Measurements from ENCODE around the gene CLEC11A. TPM values are rescaled to one million over a fixed set of nuclear protein-coding genes. Genes with fewer than 3 reads are reported as not detected.
"Not testable (repeated sequence)": the region's sequence is repeated elsewhere in the genome, so short reads cannot be mapped to it uniquely, and the experiment has no call there.

The CLEC11A gene
- total RNA-seq, 1 donor from 2014 or later: 33.0 TPM

DNA sequence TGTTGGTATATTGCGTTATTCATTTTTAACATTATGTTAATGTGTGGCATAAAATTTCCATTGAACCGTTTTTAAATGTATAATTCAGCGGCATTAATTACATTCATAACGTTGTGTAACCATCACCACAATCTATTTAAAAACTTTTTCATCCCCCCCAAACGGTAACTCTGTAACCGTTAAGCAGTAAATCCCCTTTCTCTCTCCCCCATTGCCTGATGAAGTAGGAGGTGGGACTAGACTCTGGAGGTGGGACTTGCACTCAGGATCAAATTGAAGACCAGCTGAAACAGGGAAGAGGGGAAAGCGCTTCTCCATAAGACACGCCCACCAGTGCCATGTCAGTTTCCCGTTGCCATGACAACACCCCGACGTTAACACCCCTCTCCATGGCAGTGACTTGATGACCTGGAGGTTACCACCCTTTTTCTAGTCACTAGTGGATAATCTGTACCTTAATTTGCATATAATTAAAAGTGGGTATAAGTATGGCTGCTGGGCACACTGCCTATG lies 16.8 kb downstream of the CLEC11A start:
- TF ChIP-seq, protein P1, sequence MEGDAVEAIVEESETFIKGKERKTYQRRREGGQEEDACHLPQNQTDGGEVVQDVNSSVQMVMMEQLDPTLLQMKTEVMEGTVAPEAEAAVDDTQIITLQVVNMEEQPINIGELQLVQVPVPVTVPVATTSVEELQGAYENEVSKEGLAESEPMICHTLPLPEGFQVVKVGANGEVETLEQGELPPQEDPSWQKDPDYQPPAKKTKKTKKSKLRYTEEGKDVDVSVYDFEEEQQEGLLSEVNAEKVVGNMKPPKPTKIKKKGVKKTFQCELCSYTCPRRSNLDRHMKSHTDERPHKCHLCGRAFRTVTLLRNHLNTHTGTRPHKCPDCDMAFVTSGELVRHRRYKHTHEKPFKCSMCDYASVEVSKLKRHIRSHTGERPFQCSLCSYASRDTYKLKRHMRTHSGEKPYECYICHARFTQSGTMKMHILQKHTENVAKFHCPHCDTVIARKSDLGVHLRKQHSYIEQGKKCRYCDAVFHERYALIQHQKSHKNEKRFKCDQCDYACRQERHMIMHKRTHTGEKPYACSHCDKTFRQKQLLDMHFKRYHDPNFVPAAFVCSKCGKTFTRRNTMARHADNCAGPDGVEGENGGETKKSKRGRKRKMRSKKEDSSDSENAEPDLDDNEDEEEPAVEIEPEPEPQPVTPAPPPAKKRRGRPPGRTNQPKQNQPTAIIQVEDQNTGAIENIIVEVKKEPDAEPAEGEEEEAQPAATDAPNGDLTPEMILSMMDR (IDR thresholded peaks at IDR 0.05; ENCODE audit: unreplicated experiment): no peak
- Mint-ChIP-seq H3K4me1 (no peaks in the 10 kb centered on the region), H3K27ac (no peak overlapping the region), H3K27me3 (ENCODE audit: low read depth) (peaks cover 74% of the 10 kb centered on the region), H3K9me3 (no peaks in the 10 kb centered on the region), H3K4me3 (no peak overlapping the region), H3K36me3 (no peaks in the 10 kb centered on the region)
- DNase-seq (ENCODE audit: low spot score in 2 of 2, unreplicated experiment in 2 of 2): no peak

DNA sequence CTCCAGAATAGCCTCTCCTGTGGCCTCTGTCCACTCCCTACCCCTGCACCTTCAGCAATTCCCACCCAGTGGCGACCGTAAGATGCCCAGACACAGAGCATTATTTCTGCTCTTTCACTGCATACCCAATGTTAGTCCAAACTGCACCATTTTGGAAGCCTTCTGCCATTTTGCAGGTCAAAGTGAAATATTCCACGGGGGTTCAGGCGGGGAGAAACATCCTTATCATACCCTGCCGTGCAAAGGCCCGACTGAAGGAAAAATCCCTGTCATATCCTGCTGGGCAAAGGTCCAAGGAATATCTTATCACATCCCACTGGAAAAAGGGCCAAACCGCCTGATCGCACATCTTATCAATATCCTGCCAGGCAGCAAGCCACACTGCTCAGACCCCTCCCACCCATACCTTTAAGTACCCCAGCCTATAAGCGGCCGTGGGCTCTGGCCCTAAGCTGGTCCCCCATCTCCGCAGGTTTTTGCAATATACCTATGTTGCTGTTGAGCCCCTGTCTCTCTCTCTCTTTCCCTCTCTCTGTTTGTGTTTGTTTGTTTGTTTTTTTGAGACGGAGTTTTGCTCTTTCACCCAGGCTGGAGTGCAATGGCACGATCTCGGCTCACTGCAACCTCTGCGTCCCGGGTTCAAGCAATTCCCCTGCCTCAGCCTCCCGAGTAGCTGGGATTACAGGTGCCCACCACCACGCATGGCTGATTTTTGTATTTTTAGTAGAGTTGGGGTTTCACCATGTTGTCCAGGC lies 18.2 kb downstream of the CLEC11A start:
- Mint-ChIP-seq H3K4me1 (no peaks in the 10 kb centered on the region), H3K27ac (no peak overlapping the region), H3K4me3 (no peak overlapping the region), H3K9me3 (no peaks in the 10 kb centered on the region), H3K27me3 (ENCODE audit: low read depth) (peaks cover 64% of the 10 kb centered on the region), H3K36me3 (no peaks in the 10 kb centered on the region)
- TF ChIP-seq, protein P1 (IDR thresholded peaks at IDR 0.05; ENCODE audit: unreplicated experiment): no peak
- no peak for DNase-seq (ENCODE audit: low spot score in 2 of 2, unreplicated experiment in 2 of 2)

DNA sequence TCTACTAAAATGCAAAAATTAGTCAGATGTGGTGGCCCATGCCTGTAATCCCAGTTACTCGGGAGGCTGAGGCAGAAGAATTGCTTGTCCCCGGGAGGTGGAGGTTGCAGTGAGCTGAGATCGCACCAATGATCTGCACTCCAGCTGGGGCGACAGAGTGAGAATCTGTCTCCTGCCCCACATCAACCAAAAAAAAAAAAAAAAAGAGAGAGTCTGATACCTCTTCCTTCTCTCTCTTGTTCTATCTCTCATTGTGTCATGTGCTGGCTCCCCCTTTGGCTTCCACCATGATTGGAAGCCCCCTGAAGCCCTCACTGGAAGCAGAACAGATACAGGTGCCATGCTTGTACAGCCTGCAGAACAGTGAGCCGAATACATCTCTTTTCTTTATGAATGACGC lies 20.4 kb downstream of the CLEC11A start:
- Mint-ChIP-seq H3K27me3 (ENCODE audit: low read depth) (peaks cover 49% of the 10 kb centered on the region), H3K36me3 (no peaks in the 10 kb centered on the region), H3K9me3 (no peaks in the 10 kb centered on the region), H3K4me1 (no peaks in the 10 kb centered on the region), H3K4me3 (no peak overlapping the region), H3K27ac (no peak overlapping the region)
- TF ChIP-seq, protein P1 (IDR thresholded peaks at IDR 0.05; ENCODE audit: unreplicated experiment): no peak
- no peak for DNase-seq (ENCODE audit: low spot score in 2 of 2, unreplicated experiment in 2 of 2)

DNA sequence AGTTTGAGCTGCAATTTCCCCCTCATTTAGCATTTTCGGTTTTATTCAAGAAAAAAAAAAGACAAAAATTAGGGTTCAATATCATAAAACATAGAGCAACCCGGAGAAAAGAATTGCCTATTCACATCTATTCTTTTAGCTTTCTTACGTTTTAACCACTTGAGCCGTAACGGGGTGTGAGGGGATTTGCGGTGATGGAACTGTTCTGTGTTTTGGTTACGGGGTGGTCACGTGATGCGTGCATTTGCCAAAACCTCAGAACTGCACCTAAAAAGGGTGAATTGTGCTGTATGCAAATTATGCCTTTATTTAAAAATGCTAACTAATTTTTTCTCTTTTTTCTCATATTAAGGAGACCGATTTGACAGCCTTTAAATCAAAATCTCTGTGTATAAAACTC lies 22.1 kb downstream of the CLEC11A start:
- H3K36me3 Mint-ChIP-seq: no peaks in the 10 kb centered on the region
- H3K27ac Mint-ChIP-seq: no peak overlapping the region
- H3K9me3 Mint-ChIP-seq: no peaks in the 10 kb centered on the region
- H3K4me1 Mint-ChIP-seq: peaks cover 6% of the 10 kb centered on the region
- no peak for DNase-seq (ENCODE audit: low spot score in 2 of 2, unreplicated experiment in 2 of 2)
- H3K4me3 Mint-ChIP-seq: no peak overlapping the region
- peaks cover 32% of the 10 kb centered on the region for H3K27me3 Mint-ChIP-seq (ENCODE audit: low read depth)
- TF ChIP-seq, protein P1 (IDR thresholded peaks at IDR 0.05; ENCODE audit: unreplicated experiment): no peak

DNA sequence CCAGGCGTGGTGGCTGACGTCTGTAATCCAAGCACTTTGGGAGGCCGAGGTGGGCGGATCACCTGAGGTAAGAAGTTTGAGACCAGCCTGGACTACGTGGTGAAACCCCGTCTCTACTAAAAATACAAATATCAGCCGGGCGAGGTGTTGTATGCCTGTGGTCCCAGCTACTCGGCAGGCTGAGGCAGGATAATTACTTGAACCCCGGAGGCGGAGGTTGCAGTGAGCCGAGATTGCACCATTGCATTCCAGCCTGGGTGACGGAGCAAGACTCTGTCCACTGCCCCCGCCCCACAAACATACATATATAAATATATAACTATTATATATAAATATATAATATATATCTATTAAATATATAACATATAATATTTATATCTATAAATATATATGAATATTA lies 24.0 kb downstream of the CLEC11A start:
- not testable (repeated sequence) for H3K4me3 Mint-ChIP-seq; H3K27ac Mint-ChIP-seq; DNase-seq (ENCODE audit: low spot score in 2 of 2, unreplicated experiment in 2 of 2); H3K36me3 Mint-ChIP-seq; H3K9me3 Mint-ChIP-seq; H3K4me1 Mint-ChIP-seq
- H3K27me3 Mint-ChIP-seq (ENCODE audit: low read depth): peaks cover 21% of the 10 kb centered on the region

DNA sequence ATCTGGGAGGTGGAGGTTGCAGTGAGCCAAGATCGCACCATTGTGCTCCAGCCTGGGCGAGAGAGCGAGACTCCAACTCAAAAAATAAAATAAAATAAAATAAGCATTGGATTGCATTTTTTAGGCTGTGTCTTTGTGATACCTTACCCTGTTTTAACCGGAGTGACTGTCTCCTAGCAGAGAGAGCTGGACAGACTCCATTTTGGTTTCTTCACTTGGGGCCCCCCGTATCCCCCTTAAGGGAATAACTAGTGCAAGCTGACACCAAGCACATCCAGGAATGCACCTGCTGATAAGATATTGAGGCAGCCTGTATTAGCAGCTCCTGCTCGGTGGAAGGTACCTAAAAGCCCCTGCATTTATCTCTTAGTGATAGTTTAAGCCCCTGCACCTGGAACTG lies 26.3 kb downstream of the CLEC11A start:
- no peaks in the 10 kb centered on the region for H3K9me3 Mint-ChIP-seq
- H3K4me1 Mint-ChIP-seq: peaks cover 6% of the 10 kb centered on the region
- peaks cover 26% of the 10 kb centered on the region for H3K27me3 Mint-ChIP-seq (ENCODE audit: low read depth)
- no peak for DNase-seq (ENCODE audit: low spot score in 2 of 2, unreplicated experiment in 2 of 2)
- no peaks in the 10 kb centered on the region for H3K36me3 Mint-ChIP-seq
- TF ChIP-seq, protein P1 (IDR thresholded peaks at IDR 0.05; ENCODE audit: unreplicated experiment): no peak
- H3K27ac Mint-ChIP-seq: no peak overlapping the region
- H3K4me3 Mint-ChIP-seq: no peak overlapping the region

Measured in mesothelial cell of epicardium (in vitro differentiated cells).